Activated gamma-delta T cell treated with Interleukin-2 at 50 U/mL for 16 hours (primary cell): ENCODE measurements around the gene KERA.

Experiments
- DNase-seq: peaks from one replicate; pipeline ENCODE4 v3.0.0-alpha.2; 2020

KERA gene

DNA sequence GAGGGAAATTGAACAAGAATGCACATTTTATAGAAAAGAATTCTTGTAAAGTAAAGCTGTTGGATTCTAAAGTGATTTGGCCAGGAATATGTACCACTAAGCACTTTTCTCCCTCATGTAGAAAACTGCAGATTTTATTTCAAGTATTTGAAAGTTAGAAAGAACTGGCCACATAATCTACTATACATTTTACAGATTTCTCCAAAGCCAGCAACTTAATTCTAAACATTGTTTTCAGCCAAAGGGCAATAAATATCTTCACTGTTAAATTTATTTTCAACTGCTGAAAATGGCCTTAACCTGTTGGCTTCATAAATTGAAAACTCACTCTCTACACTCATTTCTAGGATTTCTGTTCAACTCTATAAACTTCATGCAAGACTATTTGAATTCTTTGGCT is 15.6 kb upstream of the KERA start:
- no peak for DNase-seq

DNA sequence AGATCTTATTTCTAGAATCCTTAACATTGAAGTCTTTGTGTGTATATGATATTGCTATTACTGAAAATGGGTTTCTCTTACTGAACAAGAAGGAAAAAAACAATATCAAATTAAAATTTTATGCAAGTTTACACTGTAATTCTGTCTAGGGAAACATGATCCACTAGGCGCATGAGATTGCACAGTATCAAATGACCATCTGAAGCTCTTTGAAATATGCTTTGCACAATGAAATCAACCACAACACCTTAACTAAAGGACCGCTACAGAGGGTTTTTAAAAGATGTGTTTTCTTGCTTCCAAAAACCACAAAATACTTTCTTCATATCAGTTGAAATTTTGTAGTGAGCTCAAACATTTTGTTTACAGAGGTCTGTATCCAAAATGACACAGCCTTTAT is 15.1 kb upstream of the KERA start:
- DNase-seq = no peak

DNA sequence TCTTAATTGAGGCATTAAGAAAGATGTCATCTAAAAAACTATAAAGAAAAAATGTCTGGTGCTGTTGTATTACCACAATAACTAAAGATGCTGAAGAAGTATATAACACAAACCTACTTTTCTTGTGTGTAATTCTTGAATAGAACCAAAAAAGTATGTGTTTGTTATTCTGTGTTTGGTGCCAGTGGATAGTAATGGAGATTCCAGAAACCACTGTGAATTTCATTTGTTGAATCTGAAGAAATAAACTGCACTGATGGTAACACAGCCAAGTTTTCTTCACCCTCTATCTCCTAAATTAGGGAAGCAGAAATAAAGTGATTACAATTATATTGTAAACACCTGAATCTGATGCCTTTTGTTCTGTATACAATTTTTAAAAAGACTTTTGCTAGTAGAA is 13.1 kb upstream of the KERA start:
- DNase-seq = no peak

DNA sequence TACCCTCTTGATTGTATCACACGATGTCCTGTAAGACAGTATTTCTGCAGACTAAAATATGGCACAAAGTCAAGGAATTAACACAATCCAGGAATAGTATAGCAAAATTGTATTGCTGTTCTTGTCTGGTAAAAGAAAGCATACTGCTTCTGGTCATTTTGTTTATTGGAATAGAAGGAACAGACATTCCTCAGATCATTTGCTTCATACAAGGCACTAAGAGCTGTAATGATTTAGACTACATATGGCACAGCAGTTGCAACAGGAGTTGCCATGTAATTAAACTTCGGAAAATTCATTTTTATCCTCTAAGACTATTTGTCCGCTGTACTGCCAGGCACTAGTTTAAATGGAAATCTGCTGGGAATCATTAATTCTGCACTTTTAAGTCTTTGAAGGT is 7.6 kb upstream of the KERA start:
- DNase-seq = no peak

DNA sequence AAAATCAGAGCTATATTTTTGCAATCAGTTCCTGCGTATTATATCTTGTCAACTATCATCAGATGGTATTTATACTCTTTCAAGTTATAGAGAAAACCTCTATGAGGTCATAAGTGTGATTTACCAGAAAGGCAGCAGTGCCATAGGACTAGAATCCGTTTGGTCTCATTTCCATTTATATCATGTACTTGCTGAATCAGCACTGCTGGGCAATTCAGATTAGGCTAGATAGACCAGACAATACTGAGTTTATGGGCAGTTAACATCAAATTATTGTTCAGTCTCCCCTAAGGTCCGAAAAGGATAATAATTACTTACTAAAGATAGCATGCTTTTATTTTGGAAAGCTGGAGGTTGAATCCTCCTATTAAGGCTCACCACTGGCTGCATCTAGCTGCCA is 6.8 kb upstream of the KERA start:
- DNase-seq = no peak

DNA sequence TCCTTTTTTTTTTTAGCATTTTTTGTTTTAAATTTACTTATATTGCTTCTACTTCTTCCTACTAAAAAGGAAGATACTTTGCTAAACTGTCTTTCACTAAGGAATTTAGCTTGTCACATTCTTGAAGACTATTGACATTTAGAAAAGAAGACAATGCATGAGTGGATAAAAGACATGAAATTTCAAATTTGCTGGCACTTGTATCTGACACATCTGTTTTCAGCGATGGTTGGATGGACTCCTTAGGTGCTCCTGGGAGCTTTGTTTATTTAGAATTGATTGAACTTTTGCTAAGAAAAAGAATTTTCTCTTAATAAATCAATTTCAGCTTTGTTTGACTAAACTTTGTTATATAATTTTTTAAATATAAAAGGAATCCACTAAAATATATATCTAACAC is 3.3 kb upstream of the KERA start:
- DNase-seq = no peak

DNA sequence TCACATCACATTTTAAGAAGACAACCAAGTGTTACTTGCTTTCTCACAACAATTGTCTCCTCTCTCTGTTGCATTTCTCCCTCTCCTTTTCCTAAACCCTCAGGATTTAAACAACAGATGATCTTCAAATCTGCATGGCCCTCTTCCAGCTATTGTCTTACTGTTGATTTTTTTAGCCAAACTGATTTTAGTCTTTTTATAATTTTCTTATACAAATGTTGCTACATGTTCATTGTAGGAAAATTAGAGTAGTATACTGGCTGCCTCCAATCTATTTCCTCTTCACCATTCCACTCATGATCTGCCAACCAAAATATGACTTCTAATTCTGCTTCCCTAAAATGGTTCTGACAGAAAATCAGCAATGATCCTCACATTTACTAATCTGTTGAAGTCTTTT is 1.4 kb upstream of the KERA start:
- no peak for DNase-seq

DNA sequence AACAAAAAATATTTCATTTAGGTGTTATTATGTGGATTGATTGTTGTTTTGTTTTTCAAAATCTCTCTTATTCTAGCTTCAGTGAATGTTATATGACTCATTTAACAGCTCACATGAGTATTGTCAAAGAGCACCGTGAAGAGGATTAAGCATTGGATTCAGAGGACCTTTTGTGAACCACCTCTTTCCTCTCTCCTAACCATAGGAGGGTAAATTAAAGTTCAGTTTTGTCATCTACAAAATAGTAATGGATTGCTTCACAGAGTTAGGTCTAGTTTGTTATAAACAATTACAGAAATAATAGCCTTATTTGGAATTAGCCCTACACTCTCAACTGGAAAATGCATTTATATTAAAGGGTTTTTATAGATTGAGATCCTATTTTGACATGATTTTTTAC is 962 bp upstream of the KERA start:
- DNase-seq = no peak

DNA sequence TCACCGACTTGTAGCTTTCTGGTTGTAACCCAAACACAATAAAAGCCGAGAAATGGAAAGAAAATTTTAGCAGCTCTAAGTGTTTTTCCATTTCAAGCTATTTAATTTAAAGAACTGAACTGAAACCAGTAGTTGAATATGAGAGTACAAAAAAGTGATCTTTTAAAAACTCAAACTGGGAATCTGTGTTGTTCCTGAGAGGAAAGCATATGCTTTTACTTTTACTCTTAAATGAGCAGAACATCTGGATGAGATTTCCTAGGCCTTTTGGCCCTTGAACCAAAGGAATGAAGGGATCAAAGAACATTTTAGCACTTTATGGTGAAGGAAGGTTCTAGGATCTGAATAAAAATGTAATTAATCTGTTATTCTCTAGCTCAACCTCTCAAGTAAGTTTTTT is 1.3 kb downstream of the KERA start:
- no peak for DNase-seq

DNA sequence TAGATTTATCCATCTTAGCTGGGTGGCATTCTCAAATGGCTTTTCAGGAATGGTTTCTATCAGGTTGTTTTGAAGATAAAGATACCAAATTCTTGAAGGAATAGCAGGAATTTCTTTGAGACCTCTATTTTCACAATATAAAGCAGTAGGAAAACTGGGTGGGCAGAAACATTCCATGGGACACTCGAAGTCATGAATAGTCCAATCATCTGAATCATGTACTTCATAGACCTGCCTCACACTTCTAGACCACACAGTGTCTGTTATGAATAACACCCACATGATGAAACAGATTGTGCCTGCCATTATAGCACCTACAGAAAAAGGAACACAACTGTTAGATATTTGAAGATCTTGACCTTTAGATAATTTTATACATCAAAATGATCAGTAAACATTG is 1.8 kb downstream of the KERA start:
- DNase-seq = no peak

DNA sequence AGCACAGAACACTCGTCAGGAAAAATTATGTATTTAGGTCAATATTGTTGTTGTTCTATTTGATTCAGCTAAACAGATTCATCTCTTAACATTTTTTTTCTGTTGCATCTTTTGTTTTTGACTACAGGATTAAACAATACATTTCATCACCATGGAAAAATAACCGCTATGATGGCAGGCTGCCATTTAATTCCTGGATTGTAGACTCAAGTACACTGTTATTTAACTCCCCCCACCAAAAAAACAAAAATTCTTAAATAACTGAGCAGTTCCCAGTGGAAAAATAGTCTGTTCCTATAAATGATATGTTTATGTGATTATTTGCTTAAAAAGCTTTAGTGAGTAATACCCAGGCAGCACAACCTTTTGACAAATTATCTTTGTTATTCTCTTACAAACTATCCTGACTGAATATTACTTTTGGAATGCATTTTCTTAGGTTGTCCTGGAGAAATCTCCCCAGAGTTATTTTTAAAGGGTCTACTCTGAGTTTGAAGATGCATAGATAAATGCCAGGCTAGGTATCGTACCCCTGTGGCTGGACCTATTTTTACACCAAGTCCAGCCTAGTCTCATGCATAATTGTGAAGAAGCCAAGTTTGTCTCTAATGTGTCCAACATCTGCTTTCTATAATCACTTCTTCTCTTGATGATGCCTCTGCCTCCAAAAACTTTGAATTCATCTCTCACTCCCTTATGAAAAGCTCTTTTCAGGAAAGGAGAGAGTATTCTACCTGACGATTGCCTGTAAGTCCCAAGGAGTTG is 3.7 kb downstream of the KERA start:
- DNase-seq = no peak

DNA sequence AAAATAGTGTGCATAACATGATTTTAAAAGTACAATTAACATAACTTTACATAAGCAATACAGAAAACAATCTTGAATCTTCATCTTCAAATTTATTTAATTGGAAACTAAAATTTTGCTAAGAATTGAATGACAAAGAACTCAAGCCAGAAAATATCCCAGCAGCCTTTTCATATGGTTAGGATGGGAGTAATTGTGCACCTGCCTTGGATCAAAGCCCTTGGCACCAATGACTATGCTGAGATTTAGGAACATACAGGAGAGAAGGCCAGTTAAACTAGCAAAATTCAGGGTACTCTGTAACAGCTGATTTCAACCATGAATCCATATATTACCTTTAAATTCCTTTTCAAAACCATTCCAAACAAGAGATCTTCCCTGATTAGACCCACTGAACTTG is 5.8 kb downstream of the KERA start:
- DNase-seq = no peak

DNA sequence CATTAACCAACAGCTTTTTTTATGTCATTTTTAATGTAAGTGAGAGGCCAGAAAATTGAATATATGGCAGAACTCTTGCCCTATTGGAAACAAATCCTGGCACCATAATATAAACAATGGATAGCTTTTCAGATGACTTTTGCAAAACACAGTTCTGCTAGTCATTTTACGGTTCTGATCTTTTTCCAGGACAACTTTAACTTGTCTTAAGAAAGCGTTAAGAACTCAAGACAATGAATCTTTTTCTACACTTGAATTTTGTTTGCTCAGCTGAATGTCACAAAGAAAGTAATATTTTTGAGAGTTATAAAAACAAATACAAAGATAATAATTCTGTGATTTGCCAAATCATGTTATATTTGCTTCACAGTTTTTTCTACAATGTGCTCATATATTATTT is 13.2 kb downstream of the KERA start:
- no peak for DNase-seq

DNA sequence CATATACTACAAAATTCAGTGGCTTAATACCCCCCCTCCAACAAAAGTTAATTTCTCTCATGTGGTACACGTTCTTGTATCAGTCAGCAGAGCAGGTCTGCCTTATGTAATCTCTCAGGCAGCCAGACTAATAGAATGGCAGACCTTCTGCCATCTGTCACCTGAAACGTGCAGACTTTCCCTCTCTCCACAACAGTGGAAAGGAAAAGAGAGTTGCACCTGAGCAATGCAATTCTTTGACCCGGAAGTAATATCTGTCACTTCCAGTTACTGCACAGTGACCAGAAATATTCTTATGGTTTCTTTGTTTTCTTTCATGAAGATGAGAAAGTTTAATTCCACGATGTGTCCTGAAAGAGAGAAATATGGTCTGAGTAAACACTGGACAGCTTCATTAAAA is 14.4 kb downstream of the KERA start:
- DNase-seq = no peak

DNA sequence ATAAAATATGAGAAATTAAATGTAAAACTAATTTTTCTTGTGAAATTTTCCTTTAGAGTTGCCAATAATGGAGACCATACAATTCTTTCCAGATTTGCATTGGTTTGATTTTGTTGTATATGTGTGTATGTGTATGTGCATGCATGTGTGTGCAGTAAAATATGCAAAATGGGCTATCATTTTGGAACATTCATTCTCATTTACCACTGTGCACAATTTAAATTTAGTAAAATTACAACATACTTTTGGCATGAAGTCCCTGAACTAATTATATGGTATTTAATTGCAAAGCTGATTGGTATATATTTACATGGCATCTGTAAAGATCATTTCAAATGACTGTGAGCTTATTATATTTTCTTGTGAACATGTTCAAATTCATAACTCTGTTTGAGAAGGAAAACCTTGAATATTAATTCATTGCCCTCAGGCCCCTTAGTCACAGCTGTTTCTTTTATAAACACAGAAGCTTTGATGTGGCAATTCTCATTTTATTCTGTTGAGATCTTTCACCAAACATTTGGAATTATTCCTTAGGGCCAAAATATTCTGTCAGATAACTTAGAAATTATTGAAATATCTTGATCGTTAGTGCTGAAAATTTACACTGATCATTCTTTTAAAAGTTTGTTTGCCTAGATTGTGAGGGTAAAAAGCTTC is 17.6 kb downstream of the KERA start:
- DNase-seq = no peak

DNA sequence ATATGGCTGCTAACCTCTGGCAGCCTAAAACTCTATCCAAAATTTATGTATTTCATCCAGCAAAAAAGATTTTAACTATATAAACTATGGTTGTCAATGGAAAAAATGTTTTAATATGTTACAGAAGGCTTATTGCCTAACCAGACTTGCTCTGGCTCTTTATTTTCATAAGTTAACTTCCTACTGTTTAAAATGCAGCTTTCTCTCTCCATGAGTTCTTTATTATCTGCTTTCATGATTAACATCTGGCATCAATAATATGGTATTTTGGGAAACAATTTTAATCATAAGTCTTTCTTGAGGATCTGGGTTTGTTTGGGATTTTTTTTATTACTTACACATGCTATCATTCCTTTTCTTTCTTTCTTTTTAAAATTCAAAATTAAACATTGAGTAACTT is 20.5 kb downstream of the KERA start:
- DNase-seq = no peak

DNA sequence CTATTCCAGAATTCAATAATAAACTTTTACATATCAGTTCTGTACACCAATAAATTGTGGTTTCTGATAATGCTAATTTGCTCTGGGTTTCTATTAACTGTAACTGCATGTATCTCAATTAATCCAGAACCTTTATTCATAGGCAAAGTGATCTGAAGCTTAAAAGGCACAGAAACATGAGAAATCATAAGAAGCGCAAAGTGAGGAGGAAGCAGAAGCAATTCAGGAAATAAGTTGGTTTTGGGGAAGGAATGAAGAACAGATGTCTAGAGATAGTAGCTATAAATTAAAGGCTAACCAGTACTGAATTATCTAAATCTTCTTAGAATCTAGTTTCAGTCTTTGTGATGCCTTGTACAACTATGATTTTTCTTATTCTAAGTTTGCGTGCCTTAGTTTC is 24.6 kb downstream of the KERA start:
- no peak for DNase-seq

DNA sequence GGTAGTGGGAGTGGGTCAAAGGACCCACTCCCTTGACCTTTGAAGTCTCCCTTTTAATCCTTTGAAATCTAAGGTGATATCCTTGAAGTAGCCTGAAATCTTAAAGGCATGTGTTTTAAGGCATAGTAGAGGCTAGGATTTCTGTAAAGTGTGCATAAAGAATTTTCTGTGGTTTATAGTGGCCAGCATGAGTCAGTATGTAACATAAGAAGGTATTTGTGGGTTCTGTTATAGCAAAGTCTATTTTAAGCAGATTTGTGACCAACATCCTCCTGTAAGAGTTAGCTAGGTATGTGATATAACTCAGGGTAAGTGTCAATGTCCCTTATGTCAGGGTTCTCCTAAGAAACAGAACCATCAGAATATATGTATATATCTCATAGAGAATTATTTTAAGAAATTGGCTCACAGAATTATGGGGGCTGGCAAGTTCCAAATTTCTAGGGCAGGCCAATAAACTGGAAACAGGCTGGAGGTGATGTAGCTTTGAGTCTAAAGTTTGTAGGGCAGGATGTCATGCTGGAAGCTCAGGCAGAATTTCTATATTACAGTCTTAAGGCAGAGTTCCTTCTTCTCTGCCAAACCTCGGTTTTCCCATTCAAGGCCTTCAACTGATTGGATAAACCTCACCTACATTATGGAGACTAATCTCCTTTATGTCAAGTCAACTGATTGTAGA is 34.4 kb downstream of the KERA start:
- no peak for DNase-seq

DNA sequence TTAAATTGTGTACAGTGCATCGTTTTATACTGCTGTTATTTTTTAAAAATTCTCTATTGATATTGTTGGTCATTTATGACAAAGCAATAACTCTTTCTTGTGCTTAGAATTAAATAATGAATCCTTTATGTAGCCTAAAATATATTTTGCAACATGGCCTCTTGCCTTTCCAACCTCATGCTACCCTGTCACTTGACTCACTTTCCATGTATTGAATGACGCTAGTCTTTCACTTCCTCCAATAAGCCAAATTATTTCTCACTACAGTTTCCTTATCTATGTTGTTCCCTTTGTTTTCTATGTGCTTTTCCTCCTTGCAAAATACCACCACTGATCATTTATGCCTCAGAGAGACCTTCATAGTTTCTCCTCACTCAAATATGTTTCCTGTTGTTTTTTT is 36.7 kb downstream of the KERA start:
- DNase-seq = no peak

DNA sequence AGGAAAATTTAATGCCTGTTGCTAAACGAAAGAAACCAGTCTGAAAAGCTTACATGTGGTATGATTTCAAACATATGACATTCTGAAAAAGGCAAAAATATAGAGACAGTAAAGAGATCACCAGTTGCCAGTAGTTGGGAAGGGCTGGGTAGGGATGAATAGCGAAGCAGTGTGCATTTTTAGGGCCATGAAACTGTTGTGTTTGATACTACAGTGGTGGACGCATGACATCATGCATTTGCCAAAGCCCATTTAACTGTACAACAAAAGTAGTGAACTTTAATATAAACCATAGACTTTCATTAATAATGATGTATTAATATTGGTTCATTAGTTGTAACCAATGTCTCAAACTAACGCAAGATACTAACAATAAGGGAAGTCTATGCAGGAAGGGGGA is 38.4 kb downstream of the KERA start:
- no peak for DNase-seq

DNA sequence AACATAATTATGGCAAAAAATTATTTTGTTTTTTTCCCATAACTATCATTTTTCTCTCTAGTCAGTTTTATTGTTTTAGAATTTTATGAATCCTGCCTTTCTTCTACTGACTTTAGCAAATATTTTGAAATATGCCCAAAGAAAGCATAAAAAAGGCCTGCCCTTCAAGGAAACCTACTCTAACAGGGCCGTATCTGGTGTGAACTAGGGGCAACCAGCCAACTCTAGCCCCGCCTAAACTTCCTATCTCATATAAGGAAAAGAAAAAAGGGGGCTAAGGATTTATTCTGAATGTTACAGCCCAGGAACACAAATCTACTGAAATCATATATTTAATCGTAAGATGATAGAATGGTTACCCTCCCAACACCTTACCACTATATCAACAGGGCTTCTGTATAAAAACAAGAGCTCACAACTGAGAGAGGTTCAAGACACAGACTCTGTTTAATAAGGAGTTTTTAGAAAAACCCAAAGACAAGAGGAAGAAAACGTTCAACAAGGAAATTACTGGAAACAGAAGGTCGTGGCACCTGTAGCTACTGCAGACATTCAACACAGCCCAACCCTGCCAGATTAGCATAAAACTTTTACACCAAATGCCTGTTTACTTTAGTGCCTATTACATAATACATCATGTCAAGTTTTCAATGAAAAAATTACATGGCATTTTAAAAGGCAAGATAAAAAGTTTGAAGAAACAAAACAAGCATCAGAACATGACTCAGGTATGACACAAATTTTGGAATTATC is 40.1 kb downstream of the KERA start:
- DNase-seq = no peak

DNA sequence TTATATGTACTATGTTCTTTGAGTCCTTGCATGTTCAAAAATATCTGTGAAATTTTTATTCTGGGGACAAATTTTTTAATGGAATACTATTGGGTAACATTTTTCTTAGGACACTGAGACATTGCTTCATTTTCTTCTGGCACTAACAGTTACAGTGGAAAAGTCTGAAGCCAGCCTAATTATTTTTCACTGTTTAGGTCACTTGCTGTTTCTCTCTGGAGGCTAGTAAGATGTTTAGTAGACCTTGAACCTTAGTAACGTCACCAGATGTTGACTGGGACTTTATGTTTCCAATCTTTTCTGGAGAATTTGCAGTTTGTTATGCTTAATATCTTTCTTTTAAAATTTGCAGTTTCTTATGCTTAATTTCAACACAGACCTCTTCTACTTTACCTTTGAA is 40.8 kb downstream of the KERA start:
- no peak for DNase-seq

DNA sequence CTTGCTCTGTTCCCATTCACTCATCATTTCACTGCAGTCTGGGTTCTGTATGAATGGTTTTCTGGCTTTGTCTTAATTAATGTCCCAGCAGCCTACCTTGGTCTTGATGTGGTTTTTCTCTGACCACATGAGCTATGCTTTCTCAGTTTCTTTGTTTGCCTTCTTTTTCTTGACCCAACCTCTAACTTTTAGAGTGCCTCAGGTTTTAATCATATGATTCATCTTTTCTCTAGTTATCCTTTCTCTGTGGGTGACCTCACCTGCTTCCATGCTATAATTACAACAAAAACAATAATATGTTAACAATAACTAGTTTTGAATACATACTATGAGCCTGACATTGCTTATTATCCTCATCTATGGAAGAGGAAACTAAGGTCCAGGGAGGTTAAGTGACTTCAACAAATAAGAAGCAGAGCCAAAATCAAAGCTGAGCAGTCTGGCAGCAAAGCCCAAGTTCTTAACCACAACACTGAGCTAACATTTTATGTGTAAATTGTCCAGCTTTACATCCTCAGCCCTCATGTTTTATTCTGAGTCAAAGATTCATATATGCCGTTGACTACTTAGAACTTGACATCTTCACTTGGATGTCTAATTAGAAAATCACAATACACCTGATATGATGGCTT is 48.4 kb downstream of the KERA start:
- DNase-seq = no peak
